KG1 (cell line): ENCODE results near the gene ZDHHC7.

Experiments used
- DNase-seq: peaks from one replicate; lab custom pipeline; 2025; lab: John Stamatoyannopoulos, UW

ZDHHC7 gene

GRCh38 chr16:85018529-85019236 lies 7.3 kb upstream of the ZDHHC7 start:
- DNase-seq, result no peak

- no peak for DNase-seq
Measured at GRCh38 chr16:85017633-85018032, 6.3 kb upstream of the ZDHHC7 start.

- DNase-seq, result no peak
Measured at GRCh38 chr16:85017151-85017550, 5.8 kb upstream of the ZDHHC7 start.

- DNase-seq, result no peak
Measured at GRCh38 chr16:85015481-85016187, 4.3 kb upstream of the ZDHHC7 start.

GRCh38 chr16:85014311-85014710 lies 3.0 kb upstream of the ZDHHC7 start:
- no peak for DNase-seq

GRCh38 chr16:85011846-85012284 lies 530 bp upstream of the ZDHHC7 start:
- DNase-seq, result no peak

GRCh38 chr16:85010446-85010930 lies 847 bp downstream of the ZDHHC7 start:
- DNase-seq, result no peak

GRCh38 chr16:85008271-85008670 lies 3.1 kb downstream of the ZDHHC7 start:
- DNase-seq, result no peak

- no peak for DNase-seq
Measured at GRCh38 chr16:85007496-85008214, 3.7 kb downstream of the ZDHHC7 start.

- DNase-seq, result no peak
Measured at GRCh38 chr16:85006639-85007038, 4.7 kb downstream of the ZDHHC7 start.

GRCh38 chr16:85005285-85006069 lies 5.9 kb downstream of the ZDHHC7 start:
- DNase-seq, result no peak

GRCh38 chr16:85004587-85005205 lies 6.6 kb downstream of the ZDHHC7 start:
- no peak for DNase-seq

GRCh38 chr16:85003725-85004586 lies 7.4 kb downstream of the ZDHHC7 start:
- DNase-seq, result no peak

- DNase-seq, result no peak
Measured at GRCh38 chr16:85003076-85003475, 8.3 kb downstream of the ZDHHC7 start.

- no peak for DNase-seq
Measured at GRCh38 chr16:85002608-85003007, 8.7 kb downstream of the ZDHHC7 start.

- no peak for DNase-seq
Measured at GRCh38 chr16:85002099-85002541, 9.2 kb downstream of the ZDHHC7 start.

GRCh38 chr16:84999857-85000480 lies 11.4 kb downstream of the ZDHHC7 start:
- DNase-seq, result no peak

- DNase-seq, result no peak
Measured at GRCh38 chr16:84999200-84999599, 12.1 kb downstream of the ZDHHC7 start.

- no peak for DNase-seq
Measured at GRCh38 chr16:84996365-84996764, 15.0 kb downstream of the ZDHHC7 start.

- DNase-seq, result no peak
Measured at GRCh38 chr16:84995663-84996062, 15.7 kb downstream of the ZDHHC7 start.
